Common myeloid progenitor, CD34-positive (primary cell): ENCODE data around the gene FLOT2.

Source experiments
- CTCF ChIA-PET: fragments of 350-600 bp; sonication (Branson Sonifier 250); formaldehyde crosslinking; loops from one replicate; lab custom pipeline; 2021; ENCODE audit warnings: antibody characterized with exemption; lab: Charles Lee
- POLR2A ChIA-PET: fragments of 350-600 bp; sonication (Branson Sonifier 250); formaldehyde crosslinking; loops from one replicate; lab custom pipeline; 2021; ENCODE audit warnings: antibody characterized with exemption; lab: Charles Lee
- DNase-seq, 3 donors: peaks; one replicate each; pipeline versions ENCODE4 v3.0.0 to v3.0.0-alpha.2; 2013
- H3K27ac ChIP-seq, 2 experiments: 1 replicate in 1 of 2; 2 replicates in 1 of 2; pipeline ENCODE4 v1.7.0; 2013; ENCODE audit warnings: inconsistent platforms in 2 of 2, low read length in 2 of 2, mild to moderate bottlenecking in 2 of 2, low read depth in 1 of 2, moderate library complexity in 1 of 2; ENCODE audit not compliant: severe bottlenecking in 2 of 2, insufficient read depth in 1 of 2, poor library complexity in 1 of 2
- H3K27me3 ChIP-seq, 5 experiments: replicated peaks in 2 of 5; 1 replicate in 3 of 5; 2 replicates in 2 of 5; pipeline versions ENCODE4 v1.6.1 to v1.7.0; 2013; ENCODE audit warnings: low read length in 4 of 5, mild to moderate bottlenecking in 2 of 5, moderate library complexity in 2 of 5, inconsistent platforms in 1 of 5; ENCODE audit not compliant: insufficient read depth in 5 of 5, control insufficient read depth in 4 of 5
- H3K36me3 ChIP-seq, 4 experiments: 1 replicate in 2 of 4; 2 replicates in 2 of 4; pipeline versions ENCODE4 v1.6.1 to v1.7.0; 2013; ENCODE audit warnings: low read length in 3 of 4, control low read depth in 1 of 4, mild to moderate bottlenecking in 1 of 4; ENCODE audit not compliant: control insufficient read depth in 4 of 4, insufficient read depth in 4 of 4
- H3K4me1 ChIP-seq, 4 experiments: 1 replicate in 3 of 4; 2 replicates in 1 of 4; pipeline versions ENCODE4 v1.6.1 to v1.7.1; 2013; ENCODE audit warnings: low read length in 3 of 4, mild to moderate bottlenecking in 3 of 4, control low read depth in 1 of 4, inconsistent platforms in 1 of 4, moderate library complexity in 1 of 4; ENCODE audit not compliant: control insufficient read depth in 4 of 4, insufficient read depth in 4 of 4; ENCODE audit errors: control extremely low read depth in 1 of 4
- H3K4me3 ChIP-seq, 7 experiments: 1 replicate in 4 of 7; 2 replicates in 3 of 7; pipeline versions ENCODE4 v1.5.1 to v1.7.0; 2013; ENCODE audit warnings: mild to moderate bottlenecking in 7 of 7, low read length in 6 of 7, moderate library complexity in 6 of 7, inconsistent platforms in 2 of 7, low read depth in 2 of 7, control low read depth in 1 of 7; ENCODE audit not compliant: insufficient read depth in 4 of 7, control insufficient read depth in 1 of 7; ENCODE audit errors: extremely low read depth in 1 of 7
- H3K9me3 ChIP-seq, 5 experiments: 1 replicate in 4 of 5; 2 replicates in 1 of 5; pipeline versions ENCODE4 v1.6.1 to v1.7.1; 2013; ENCODE audit warnings: low read length in 4 of 5, mild to moderate bottlenecking in 2 of 5, inconsistent platforms in 1 of 5, low read depth in 1 of 5, moderate library complexity in 1 of 5; ENCODE audit not compliant: control insufficient read depth in 4 of 5, insufficient read depth in 2 of 5; ENCODE audit errors: control extremely low read depth in 1 of 5
- WGBS: methylation state at CpG from one replicate; pipeline ENCODE4 v1.1.5; 2013; ENCODE audit not compliant: insufficient coverage; 5-methylcytosine and 5-hydroxymethylcytosine counted together

FLOT2 gene

DNA sequence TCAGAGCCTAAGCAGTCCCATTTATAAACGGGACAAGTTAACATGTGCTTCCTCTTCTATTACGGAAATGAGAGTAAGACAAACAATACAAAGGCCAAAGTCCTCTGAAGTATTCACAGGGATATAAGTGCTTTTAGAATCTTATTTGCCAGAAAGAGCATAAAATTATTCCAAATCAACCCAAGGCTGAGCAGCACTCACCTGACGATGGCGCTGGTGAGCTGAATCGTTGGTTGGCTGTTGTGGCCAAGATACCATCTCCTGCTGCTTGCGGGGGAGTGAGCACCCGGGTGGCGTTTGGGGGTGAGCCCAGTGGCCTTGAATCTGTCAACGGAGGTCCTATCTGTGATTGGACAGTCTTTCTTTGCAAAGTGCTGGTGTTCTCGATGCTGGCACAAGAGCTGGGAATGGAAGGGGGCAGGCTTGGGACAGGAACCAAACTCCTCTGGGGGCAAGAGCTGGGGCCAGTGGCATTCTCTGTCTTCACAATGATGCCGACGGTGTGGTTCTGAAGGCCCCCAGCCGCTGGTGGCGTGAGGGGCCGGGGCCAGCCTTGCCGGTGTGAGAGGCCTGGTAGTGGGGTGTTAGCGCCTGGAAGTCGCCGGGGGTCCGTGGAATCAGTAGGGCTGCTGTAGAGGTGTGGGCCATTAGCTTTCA lies 14.9 kb upstream of the FLOT2 start:
- 95% methylated on average over 16 of the region's 20 CpGs for WGBS
- peaks cover 43 to 94% (median 87%) of the 10 kb centered on the region in 4 experiments for H3K36me3 ChIP-seq
- ChIA-PET CTCF (interaction anchor here (0.9 to 17.7 kb wide), 9 partner anchors 9 to 158 kb away, joined by 3 to 216 read pairs (median 4); partner anchors contain the start of gene DHRS13), POLR2A (no interaction called here)
- H3K4me1 ChIP-seq, result no peaks in the 10 kb centered on the region
- no peaks in the 10 kb centered on the region for H3K27me3 ChIP-seq
- H3K4me3 ChIP-seq, result no peak overlapping the region
- DNase-seq, result peak in 2 of 3 donors; percentile 41 to 49
- no peak overlapping the region for H3K27ac ChIP-seq
- H3K9me3 ChIP-seq, result no peaks in the 10 kb centered on the region

DNA sequence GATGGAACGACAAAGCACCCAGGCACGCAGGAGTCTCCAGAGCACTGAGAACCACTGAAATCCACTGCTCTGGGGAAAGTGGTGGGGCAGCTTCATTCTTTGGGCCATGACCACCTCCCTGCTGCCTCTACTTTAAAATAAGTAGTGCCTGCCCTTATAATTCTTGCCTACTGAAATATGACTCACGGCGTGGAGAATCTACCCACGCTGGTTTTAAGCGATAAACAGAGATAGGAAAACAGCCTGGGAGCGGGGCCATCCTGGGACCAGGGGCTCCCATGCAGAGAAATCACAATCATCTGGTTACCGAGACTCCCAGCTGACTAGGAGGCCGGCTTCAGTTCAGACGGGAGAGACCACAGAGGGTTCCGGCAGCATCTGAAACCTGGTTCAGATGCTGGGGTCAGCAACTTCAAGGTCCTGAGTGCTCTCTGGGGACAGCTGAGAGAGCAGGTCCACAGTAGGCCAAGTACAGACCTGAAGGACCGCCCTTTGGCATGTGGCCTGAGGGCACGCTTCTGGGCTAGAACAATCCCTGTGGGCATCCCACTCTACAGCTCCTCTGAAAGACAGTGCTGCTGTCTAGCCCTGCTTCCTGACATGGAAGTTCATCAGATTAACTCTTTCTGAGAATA lies 14.0 kb upstream of the FLOT2 start:
- ChIA-PET CTCF (interaction anchor here (1.0 to 17.7 kb wide), 10 partner anchors 11 to 186 kb away, joined by 3 to 216 read pairs (median 6); partner anchors contain the start of genes FLOT2 and TLCD1), POLR2A (no interaction called here)
- no peak overlapping the region for H3K27ac ChIP-seq
- no peak overlapping the region for H3K4me3 ChIP-seq
- H3K9me3 ChIP-seq, result no peaks in the 10 kb centered on the region
- no peaks in the 10 kb centered on the region for H3K27me3 ChIP-seq
- DNase-seq, result no peak
- H3K36me3 ChIP-seq, result peaks cover 44 to 94% (median 86%) of the 10 kb centered on the region in 4 experiments
- 97% methylated on average over 13 of the region's 13 CpGs for WGBS
- H3K4me1 ChIP-seq, result no peaks in the 10 kb centered on the region

DNA sequence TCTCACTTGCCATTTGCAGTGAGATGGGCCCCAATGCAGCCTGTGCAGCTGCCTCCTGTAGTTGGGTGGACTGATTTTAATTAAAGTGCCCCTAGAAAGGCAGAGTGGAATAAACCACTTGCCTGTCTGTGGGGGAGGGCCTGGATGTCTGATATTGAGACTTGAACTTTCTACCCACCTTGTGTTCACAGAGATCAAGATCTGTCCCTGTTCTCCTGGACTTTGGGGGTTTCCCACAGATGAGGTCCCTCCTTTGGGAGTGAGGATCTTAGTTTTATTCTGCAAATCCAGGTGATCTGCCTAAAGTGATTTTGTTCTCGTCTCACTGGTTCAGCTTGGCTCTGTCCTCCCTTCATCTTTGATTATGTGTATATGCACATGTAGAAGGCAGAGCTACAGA lies 13.0 kb upstream of the FLOT2 start:
- Histone ChIP-seq H3K9me3 (no peaks in the 10 kb centered on the region), H3K4me3 (no peak overlapping the region), H3K27me3 (no peaks in the 10 kb centered on the region), H3K36me3 (peaks cover 42 to 96% (median 89%) of the 10 kb centered on the region in 4 experiments), H3K4me1 (no peaks in the 10 kb centered on the region), H3K27ac (no peak overlapping the region)
- ChIA-PET CTCF (interaction anchor here (1.2 to 17.7 kb wide), 8 partner anchors 12 to 185 kb away, joined by 3 to 216 read pairs (median 7); partner anchors contain the start of genes FLOT2 and TLCD1), POLR2A (no interaction called here)
- DNase-seq, result no peak
- WGBS, result no CpG with 5 or more reads among the region's 1 CpG

DNA sequence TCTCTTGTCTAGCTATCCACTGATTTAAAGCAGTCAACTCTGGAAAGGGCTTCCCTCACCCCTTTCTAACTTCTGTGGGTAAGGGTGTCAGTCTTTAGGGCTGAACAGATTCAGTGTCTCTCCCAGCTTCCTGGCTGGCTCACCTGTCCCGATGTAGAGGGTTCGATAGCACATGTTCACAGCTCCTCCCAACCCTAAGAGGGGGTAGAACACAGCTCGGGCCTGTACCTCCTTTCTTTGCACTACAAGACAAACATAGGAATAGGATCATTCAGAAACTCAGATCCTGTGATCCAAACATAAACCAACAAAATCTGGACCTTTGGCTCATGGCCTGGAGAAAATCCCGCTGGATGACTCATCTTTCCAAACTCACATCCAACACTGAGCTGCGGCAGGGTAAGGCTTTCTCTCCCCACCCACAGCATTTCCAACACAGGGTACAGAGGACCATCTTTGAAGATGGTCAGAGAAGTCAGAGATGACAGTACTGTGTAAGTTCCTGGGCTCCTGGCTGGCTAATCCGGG lies 11.2 kb upstream of the FLOT2 start:
- H3K27ac ChIP-seq, result peak overlapping the region in 1 of 2 experiments; percentile 18
- WGBS, result 100% methylated on average over 4 of the region's 6 CpGs
- CTCF ChIA-PET, result interaction anchor here (1.0 to 17.7 kb wide), 6 partner anchors 14 to 60 kb away, joined by 3 to 216 read pairs (median 8); no protein-coding TSS in a partner anchor
- POLR2A ChIA-PET, result interaction anchor here (2.8 kb wide), 1 partner anchor 17 kb away, joined by 9 read pairs; no protein-coding TSS in a partner anchor
- H3K4me3 ChIP-seq, result no peak overlapping the region
- peaks cover 42 to 89% (median 76%) of the 10 kb centered on the region in 4 experiments for H3K36me3 ChIP-seq
- H3K4me1 ChIP-seq, result no peaks in the 10 kb centered on the region
- no peaks in the 10 kb centered on the region for H3K27me3 ChIP-seq
- no peak for DNase-seq
- no peaks in the 10 kb centered on the region for H3K9me3 ChIP-seq

DNA sequence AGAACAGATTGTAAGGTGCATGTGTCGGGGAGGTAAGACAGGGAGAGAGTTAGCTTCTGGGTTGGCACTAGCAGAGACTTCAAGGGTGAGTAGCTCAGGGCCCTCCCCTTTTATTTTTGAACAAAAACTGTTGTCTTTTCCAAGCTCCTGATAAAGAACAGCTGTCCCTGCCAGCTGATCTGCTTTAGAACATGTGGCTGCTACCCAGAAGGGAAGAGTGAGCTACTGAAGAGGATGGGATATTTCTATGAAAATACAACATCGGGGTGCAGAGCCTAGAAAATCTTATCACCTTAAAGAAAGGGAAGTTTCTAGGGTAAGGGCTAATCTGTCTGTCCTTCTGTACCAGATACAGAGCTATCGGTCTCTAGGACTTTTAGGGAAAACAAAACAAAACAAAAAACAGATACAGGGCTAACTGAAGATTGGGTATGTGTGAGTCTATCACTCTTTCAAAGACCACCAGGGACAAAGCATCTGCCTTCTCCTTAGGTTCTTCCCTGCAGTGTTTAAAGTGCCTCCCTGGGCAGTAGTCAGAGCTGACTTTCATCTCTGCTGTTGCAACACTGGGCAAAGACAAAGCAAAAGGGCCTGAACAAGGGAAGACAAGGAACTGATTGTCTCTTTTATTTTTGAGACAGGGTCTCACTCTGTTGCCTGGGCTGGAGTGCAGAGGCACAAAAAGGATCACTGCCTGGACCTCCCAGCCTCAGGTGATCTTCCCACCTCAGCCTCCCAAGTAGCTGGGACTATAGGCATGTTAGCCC lies 10.4 kb upstream of the FLOT2 start:
- H3K27me3 ChIP-seq, result no peaks in the 10 kb centered on the region
- no peaks in the 10 kb centered on the region for H3K9me3 ChIP-seq
- POLR2A ChIA-PET, result interaction anchor here (2.8 kb wide), 1 partner anchor 18 kb away, joined by 9 read pairs; no protein-coding TSS in a partner anchor
- peaks cover 39 to 81% (median 68%) of the 10 kb centered on the region in 4 experiments for H3K36me3 ChIP-seq
- CTCF ChIA-PET, result interaction anchor here (0.6 to 17.7 kb wide), 11 partner anchors 9 to 209 kb away, joined by 3 to 216 read pairs (median 4); partner anchors contain the start of gene FLOT2
- DNase-seq, result no peak
- H3K4me1 ChIP-seq, result peaks cover 0 to 5% (median 4%) of the 10 kb centered on the region in 4 experiments
- H3K4me3 ChIP-seq, result no peak overlapping the region
- peak overlapping the region in 1 of 2 experiments; percentile 30 for H3K27ac ChIP-seq
- 100% methylated on average over 1 of the region's 3 CpGs for WGBS

DNA sequence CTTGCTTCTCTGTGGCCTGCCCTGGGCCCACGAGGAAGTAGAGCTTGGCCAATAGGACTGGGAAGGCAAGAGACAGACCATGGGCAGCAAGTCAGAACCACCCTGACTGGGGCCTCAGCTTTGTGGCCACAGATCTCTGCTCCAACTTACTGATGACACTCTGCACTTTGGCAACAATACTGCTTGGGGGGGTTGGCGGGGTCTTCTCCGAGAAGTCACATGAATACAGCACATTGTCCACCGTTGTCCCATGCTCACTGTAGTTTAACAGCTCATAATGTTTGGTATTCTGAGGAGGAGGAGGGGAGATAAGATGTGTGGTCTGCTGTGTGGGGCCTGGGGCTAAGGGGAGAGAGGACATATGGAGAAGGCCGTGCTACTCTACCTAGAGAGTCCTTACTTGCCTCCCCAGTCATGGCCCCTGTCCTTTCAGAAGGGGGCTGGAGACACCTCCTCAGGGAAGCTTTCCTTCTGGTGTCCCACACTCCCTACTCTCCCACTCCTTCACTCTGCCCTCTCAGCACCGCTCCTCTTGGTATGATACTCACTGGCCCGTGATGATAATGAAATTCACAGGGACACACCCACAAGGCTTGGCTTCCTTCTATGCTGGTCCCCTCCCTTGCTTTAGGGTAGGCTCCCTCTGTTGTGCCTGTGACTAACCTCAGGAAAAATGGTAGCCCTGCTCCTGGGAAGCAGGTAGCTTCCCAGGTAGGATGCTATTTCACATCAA lies 9.3 kb upstream of the FLOT2 start:
- H3K27me3 ChIP-seq, result no peaks in the 10 kb centered on the region
- 91% methylated on average over 6 of the region's 7 CpGs for WGBS
- no peaks in the 10 kb centered on the region for H3K9me3 ChIP-seq
- peaks cover 36 to 71% (median 58%) of the 10 kb centered on the region in 4 experiments for H3K36me3 ChIP-seq
- ChIA-PET POLR2A (interaction anchor here (2.8 kb wide), 1 partner anchor 19 kb away, joined by 9 read pairs; no protein-coding TSS in a partner anchor), CTCF (interaction anchor here (0.6 to 17.7 kb wide), 11 partner anchors 8 to 210 kb away, joined by 3 to 216 read pairs (median 4); partner anchors contain the start of gene FLOT2)
- H3K4me1 ChIP-seq, result peaks cover 0 to 12% (median 8%) of the 10 kb centered on the region in 4 experiments
- H3K27ac ChIP-seq, result no peak overlapping the region
- DNase-seq, result no peak
- no peak overlapping the region for H3K4me3 ChIP-seq
